Neural crest cell (in vitro differentiated cells): ENCODE results near the gene TTR. TPM values are rescaled to one million over a fixed set of nuclear protein-coding genes. Genes with fewer than 3 reads are reported as not detected.

Source experiments
- DNase-seq: peaks from one replicate; pipeline ENCODE4 v3.0.0; 2021; ENCODE audit warnings: low read depth, mixed read lengths, low spot score
- H3K27ac Mint-ChIP-seq: one replicate; pipeline ENCODE4 v1.8.0; 2021; ENCODE audit warnings: mild to moderate bottlenecking, mixed read lengths; ENCODE audit not compliant: unreplicated experiment
- H3K27me3 Mint-ChIP-seq: 2 replicates; pipeline ENCODE4 v1.8.0; 2021; ENCODE audit warnings: low read depth, mild to moderate bottlenecking, mixed read lengths
- H3K36me3 Mint-ChIP-seq: 2 replicates; pipeline ENCODE4 v1.8.0; 2021; ENCODE audit warnings: low read depth, mild to moderate bottlenecking, mixed read lengths
- H3K4me1 Mint-ChIP-seq: 2 replicates; pipeline ENCODE4 v1.8.0; 2021; ENCODE audit warnings: mixed read lengths
- H3K4me3 Mint-ChIP-seq: one replicate; pipeline ENCODE4 v1.8.0; 2021; ENCODE audit warnings: mild to moderate bottlenecking, mixed read lengths
- H3K9me3 Mint-ChIP-seq: 2 replicates; pipeline ENCODE4 v1.8.0; 2021; ENCODE audit warnings: mixed read lengths
- total RNA-seq: library from RNA; stranded (reverse); gene quantifications from 2 replicates; pipeline ENCODE4 v1.2.1, GENCODE V29; 2021
- TF ChIP-seq, protein P1 (sequence below): fragments of 200-600 bp; sonication (generic); conservative IDR thresholded peaks from 2 replicates; pipeline ENCODE4 v1.5.0; 2021; ENCODE audit warnings: antibody characterized with exemption, mild to moderate bottlenecking

The TTR gene
- total RNA-seq, 1 donor from 2014 or later, result not detected

DNA sequence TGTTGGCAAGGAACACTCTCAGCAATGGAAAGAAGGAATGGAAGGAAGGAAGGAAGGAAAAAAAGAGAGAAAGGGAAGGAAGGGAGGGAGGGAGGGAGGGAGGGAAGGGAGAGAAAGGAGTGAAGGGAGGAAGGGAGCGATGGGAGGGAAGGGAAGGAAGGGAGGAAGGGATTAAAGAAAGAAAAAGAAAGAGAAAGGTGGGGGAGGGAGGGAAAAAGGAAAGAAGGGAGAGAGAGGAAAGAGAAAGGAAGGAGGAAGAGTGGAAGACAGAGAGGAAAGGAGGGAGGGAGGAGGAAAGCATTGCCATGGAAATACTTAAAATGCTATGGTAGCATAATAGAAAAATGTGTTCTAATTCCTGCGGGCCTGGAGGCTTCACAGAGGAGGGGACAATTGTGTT is 22.4 kb downstream of the TTR start:
- DNase-seq, result no peak
- TF ChIP-seq, protein P1, sequence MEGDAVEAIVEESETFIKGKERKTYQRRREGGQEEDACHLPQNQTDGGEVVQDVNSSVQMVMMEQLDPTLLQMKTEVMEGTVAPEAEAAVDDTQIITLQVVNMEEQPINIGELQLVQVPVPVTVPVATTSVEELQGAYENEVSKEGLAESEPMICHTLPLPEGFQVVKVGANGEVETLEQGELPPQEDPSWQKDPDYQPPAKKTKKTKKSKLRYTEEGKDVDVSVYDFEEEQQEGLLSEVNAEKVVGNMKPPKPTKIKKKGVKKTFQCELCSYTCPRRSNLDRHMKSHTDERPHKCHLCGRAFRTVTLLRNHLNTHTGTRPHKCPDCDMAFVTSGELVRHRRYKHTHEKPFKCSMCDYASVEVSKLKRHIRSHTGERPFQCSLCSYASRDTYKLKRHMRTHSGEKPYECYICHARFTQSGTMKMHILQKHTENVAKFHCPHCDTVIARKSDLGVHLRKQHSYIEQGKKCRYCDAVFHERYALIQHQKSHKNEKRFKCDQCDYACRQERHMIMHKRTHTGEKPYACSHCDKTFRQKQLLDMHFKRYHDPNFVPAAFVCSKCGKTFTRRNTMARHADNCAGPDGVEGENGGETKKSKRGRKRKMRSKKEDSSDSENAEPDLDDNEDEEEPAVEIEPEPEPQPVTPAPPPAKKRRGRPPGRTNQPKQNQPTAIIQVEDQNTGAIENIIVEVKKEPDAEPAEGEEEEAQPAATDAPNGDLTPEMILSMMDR, result no peak
- Mint-ChIP-seq H3K27ac (no peak overlapping the region), H3K4me3 (no peak overlapping the region), H3K9me3 (no peaks in the 10 kb centered on the region), H3K36me3 (peaks cover 3% of the 10 kb centered on the region), H3K27me3 (no peaks in the 10 kb centered on the region), H3K4me1 (peaks cover 12% of the 10 kb centered on the region)

DNA sequence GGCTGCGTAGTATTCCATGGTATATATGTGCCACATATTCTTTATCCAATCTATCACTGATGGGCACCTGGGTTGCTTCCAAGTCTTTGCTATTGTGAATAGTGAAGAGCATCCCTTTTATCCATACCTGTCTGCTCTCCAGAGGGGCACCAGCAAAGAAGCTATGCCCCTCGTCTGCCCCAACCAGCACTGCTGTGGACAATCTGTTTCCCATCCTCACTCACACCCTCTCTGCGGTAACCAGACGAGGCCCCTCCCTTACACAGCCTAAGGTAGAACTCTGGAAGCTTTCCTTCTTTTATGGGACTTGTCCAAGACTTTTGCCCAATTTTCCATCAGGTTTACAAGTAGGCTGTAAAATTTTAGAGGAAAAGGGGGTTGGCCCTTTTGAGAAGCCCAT is 24.9 kb downstream of the TTR start:
- peaks cover 8% of the 10 kb centered on the region for H3K36me3 Mint-ChIP-seq

DNA sequence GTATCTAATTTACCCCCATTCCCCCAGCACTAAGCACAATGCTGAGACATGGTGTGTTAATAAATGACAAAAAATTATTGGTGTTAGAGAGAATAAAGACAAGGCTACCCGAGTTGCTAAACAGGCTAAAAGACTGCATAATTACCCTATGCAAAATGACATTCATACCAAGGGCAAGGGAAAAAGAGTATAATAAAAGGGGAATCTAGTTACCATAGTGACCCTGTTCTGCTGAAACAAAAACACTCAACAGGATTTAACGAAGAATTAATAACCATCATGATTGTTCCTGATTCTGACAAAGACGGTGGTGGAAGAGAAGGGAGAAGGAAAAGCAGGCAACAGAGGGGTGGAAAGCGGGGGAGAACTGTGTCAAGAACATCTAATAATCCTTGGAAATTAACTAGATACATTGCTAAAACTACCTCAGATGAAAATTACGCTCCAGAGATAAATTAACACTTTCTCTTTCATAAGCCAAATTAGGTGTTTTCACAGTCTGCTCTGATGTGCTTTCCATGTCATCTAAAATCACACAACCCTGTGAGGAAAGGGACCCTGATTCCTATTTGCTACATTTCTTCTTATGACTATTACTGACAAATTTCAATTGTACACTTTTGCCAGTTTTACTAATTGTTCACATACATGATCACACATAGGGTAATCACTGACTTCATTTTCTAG is 25.5 kb downstream of the TTR start:
- Mint-ChIP-seq H3K27me3 (no peaks in the 10 kb centered on the region), H3K4me3 (no peak overlapping the region), H3K27ac (no peak overlapping the region), H3K36me3 (peaks cover 9% of the 10 kb centered on the region), H3K9me3 (no peaks in the 10 kb centered on the region), H3K4me1 (peaks cover 4% of the 10 kb centered on the region)
- TF ChIP-seq, protein P1, result no peak
- DNase-seq, result no peak

More for the DNA sequence above, 24.9 kb downstream of the TTR start:
- Mint-ChIP-seq H3K27me3 (no peaks in the 10 kb centered on the region), H3K9me3 (no peaks in the 10 kb centered on the region), H3K27ac (no peak overlapping the region), H3K4me1 (peaks cover 4% of the 10 kb centered on the region), H3K4me3 (no peak overlapping the region)
- no peak for DNase-seq
- TF ChIP-seq, protein P1, result no peak

DNA sequence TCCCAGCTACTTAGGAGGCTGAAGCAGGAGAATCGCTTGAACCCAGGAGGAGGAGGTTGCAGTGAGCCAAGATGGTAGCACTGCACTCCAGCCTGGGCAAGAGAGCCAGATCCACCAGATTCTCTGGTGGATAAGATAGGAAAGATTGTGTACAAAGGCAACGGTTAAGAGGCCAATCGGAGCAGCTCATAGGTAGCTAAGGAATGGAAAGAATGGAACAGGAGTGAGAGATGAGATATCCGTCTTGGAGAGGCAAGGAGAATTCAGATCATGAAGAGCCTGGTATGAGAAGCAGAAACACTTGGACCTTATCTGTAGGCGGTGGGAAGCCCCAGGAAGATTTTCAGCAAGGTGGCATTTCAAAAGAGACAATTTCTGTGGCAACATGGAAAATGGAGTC is 27.1 kb downstream of the TTR start:
- Mint-ChIP-seq H3K4me1 (peaks cover 4% of the 10 kb centered on the region), H3K27ac (peak overlapping the region; percentile 13), H3K4me3 (no peak overlapping the region), H3K36me3 (peaks cover 9% of the 10 kb centered on the region), H3K9me3 (no peaks in the 10 kb centered on the region), H3K27me3 (no peaks in the 10 kb centered on the region)
- TF ChIP-seq, protein P1, result no peak
- no peak for DNase-seq

DNA sequence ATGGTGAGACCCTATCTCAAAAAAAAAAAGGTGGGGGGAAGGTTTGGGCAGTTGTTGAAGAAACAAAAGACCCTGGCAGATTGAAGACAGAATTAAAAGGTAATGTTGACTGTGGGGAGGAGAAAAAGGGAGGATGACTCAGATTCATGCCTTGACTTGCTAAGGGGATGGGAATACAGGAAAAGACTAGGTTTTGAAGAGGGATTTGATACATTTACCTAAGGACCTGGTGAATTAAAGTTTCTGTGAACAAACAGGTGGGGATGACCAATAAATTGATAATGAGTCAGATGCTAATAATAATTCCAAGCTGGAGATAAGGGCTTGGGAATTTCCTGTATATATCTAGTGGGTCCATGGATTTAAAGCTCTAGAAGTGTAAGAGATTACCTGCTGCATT is 27.6 kb downstream of the TTR start:
- peaks cover 9% of the 10 kb centered on the region for H3K36me3 Mint-ChIP-seq
- H3K27me3 Mint-ChIP-seq, result no peaks in the 10 kb centered on the region
- DNase-seq, result no peak
- H3K4me1 Mint-ChIP-seq, result peaks cover 3% of the 10 kb centered on the region
- H3K27ac Mint-ChIP-seq, result peak overlapping the region; percentile 13
- TF ChIP-seq, protein P1, result no peak
- H3K4me3 Mint-ChIP-seq, result no peak overlapping the region
- no peaks in the 10 kb centered on the region for H3K9me3 Mint-ChIP-seq
